Head of caudate nucleus (tissue), 42 donors: ENCODE data around the gene CCDC71L.

Source experiments
- DNase-seq, 42 donors: peaks; one replicate each; pipeline versions ENCODE4 v3.0.0 to v3.0.0-alpha.2; 2020 to 2021; ENCODE audit warnings: mixed read lengths in 7 of 42
- intact Hi-C: fragments of 100-400 bp; cut with DNase I; formaldehyde crosslinking; loops from one replicate; pipeline ENCODE4 v1.15.0; 2022

CCDC71L gene

DNA sequence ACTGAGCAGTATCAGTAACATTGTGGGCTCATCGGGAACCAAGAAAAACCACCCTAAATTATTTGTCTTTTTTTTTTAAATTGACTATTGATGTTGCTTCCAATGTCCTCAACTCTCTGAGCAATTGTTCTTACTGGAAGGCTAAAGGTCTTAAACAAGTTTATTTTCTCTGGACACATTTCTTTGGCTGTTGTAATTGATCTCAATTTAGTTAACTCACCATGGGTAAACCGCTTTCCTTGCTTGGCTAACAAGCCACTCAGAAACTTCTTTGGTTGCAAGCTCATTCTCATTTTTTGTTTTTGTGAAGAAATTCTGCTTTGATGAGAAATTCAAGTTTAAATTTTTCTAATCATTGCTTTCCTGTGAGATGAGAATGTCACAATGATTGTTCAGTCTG lies 25.5 kb downstream of the CCDC71L start:
- intact Hi-C loops = no loop called here
- DNase-seq = no peak

DNA sequence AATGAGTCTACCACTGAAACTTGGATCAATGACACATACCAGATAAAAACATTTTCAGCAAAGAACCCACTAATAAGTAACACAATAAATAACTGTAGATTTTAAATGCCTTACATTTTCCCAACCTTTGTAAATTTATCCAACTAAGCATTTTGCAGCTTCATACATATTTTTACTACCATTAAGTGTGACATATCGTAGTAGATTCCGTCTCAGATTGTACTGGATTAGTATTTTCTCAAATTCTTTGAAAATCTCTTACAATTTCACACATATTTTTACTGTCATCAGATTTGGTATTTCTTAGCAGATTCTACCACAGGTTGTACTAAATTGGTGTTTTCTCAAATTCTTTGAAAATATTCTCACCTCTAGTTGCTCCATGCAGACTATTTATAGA lies 26.0 kb downstream of the CCDC71L start:
- no peak for DNase-seq
- intact Hi-C loops = no loop called here

DNA sequence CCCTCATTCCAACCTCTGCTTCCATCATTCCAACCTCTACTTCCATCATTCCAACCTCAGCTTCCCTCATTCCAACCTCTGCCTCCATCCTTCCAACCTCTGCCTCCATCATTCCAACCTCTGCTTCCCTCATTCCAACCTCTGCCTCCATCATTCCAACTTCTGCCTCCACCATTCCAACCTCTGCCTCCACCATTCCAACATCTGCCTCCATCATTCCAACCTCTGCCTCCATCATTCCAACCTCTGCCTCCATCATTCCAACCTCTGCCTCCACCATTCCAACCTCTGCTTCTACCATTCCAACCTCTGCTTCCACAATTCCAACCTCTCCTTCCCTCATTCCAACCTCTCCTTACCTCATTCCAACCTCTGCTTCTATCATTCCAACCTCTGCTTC lies 30.3 kb downstream of the CCDC71L start:
- intact Hi-C loops = no loop called here
- DNase-seq = no peak

DNA sequence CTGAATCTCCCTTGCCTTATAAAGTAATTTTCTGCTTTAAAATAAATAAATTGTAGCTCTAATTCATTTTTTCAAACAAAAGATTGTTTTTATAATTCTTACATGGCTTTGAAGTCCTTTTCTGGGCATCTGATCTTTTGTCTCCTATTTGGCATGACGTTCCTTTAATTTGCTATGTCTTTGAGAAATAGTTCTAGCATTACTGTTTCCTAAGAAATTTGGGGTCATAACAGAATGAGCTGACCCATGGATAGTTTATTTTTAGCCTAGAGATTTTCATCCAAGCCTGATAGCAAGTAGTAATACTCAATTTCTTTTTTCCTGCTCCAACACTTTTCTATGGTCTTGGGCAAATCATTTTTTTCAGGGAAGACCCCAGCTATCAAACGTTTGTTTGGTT lies 31.4 kb downstream of the CCDC71L start:
- intact Hi-C loops = no loop called here

DNA sequence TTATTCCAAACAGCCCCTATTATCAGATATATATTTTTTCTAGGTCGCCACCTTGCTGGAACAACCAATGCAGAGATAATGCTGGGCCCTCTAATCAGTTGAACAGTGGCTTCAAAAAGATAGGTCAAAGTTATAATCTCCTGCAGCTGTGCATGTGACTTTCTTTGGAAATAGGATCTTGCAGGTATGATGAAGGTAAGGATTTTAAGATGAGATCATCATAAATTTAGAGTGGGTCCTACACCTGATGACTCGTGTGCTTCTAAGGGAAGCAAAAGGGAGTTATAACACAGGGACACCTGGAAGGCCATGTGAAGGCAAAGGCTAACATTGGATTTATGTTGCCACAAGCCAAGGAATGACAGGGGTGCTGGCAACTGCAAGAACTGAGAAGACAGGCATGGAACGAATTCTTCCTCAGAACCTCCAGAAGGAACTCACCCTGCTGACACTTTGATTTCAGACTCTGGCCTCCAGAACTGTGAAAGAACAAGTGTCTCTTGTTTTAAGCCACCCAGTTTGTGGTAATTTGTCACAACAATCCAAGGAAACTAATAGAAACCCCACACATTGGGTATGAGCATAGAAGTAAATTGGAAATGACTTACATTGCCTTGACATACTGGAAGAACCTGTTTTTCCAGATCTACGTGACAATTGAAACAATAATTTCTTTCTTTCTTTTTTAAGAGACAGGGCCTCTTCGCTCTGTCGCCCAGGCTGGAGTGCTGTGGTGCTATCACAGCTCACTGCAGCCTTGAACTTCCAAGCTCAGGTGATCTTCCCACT lies 34.4 kb downstream of the CCDC71L start:
- DNase-seq = no peak

More for the DNA sequence above, 31.4 kb downstream of the CCDC71L start:
- DNase-seq = no peak

DNA sequence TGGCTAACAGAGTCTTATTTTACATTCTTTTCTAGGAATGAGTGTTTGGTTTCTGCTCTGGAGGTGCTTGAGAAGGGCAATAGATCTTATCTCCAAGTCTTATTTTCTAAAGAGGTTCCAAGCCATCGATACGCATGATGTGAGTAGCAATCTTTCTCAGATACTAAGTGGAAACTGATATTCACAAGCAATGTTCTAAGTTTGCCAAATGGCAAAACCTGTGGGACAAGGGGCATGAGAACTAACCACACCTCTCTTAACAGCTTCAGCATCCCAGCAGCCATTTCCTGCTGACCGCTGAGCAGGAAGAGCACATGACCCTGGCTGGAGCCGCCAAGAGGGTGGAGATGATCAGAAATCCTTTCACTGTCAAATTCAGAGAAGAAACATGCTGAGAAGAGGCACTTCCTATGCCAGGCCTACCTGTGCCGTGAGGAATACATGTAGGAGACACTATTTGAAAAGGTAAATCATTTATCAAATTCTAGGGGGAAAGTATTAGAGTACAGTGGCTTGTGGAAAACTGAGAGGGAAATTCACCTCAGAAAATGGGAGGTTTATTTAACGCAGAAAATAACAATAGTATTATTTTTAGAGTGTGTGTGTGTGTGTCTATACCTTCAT lies 35.2 kb downstream of the CCDC71L start:
- DNase-seq = no peak
- intact Hi-C loops = no loop called here

More for the DNA sequence above, 34.4 kb downstream of the CCDC71L start:
- intact Hi-C loops = no loop called here

DNA sequence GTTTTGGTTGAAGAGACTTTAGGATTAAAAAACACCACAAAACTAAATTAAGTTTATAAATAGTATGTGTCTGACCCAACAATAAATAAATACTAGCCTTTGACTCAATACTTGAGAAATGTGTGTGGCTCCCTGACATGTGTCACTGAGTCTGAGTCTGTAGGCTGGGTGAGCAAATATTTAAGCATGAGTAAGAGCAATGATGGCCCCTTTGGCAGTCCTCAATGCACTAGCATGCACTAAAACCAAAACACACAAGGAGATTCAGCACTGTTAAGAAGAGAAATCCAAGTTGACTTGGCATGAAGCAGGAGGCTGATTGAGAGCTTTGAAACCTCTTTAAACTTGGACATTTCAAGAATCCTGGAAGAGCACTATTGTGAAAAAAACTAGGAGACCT lies 37.1 kb downstream of the CCDC71L start:
- intact Hi-C loops = no loop called here
- no peak for DNase-seq

DNA sequence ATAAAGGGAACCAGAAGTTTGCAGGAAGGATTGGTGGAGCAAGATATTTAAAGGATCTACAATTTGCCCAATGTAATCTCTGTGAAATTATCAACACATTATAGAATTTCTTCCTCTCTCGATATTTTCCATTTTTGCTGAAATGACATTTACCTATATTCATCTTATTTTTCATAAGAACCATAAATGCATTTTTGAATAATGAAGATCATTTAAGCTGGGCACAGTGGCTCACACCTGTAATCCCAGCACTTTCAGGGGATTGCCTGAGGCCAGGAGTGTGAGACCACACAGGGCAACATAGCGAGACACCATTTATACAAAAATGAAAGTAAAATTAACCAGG lies 37.7 kb downstream of the CCDC71L start:
- intact Hi-C loops = no loop called here
- DNase-seq = no peak

DNA sequence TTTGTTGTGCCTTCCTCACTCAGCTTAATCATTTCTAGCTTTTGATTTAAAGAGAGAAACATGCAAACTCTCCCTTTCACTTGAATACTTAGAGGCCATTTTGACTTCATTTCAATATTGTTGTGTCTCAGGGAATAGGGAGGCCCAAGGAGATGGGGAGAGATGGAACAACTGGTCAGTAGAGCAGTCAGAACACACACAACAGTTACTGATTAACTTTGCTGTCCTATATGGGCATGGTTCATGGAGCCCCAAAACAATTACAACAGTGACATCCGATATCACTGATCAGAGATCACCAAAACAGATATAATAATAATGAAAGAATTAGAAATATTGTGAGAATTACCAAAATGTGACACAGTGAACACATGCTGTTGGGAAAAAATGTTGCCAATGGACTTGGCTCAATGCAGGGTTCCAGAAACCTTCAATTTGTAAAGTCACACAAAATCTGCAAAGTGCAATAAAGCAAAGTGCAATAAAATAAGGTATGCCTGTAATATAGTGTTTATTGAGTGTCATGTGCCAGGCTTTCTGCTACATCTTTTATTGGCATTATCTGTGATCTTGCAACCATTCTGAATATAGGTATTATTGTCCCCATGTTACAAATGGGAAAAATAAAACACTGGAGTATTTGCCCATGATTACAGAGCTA lies 38.2 kb downstream of the CCDC71L start:
- no peak for DNase-seq
- intact Hi-C loops = no loop called here

DNA sequence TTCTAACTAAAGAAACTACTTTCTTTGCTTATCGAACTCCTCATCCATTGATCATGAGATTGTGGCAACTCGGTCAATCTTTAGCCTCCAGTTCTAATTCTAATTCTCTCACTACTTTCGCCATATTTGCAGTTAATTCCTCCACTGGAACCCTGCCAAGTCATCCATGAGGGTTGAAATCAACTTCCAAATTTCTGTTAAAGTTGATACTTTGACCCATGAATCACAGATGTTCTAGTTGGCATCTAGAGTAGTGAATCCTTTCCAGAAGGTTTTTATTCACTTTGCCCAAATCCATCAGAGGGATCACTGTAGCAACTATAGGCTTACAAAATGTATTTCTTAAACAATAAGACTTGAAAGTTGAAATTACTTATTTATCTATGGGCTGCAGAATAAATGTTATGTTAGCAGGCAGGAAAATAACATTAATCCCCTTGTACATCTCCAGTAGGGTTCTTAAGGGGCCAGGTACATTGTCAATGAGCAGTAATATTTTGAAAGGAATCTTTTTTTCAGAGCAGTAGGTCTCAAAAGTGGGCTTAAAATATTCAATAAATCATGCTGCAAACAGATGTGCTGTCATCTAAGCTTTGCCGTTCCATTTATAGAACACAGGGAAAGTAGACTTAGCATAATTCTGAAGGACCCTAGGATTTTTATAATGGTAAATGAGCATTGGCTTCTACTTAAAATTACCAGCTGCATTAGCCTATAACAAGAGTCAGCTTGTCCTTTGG lies 39.4 kb downstream of the CCDC71L start:
- DNase-seq = no peak
- intact Hi-C loops = no loop called here

DNA sequence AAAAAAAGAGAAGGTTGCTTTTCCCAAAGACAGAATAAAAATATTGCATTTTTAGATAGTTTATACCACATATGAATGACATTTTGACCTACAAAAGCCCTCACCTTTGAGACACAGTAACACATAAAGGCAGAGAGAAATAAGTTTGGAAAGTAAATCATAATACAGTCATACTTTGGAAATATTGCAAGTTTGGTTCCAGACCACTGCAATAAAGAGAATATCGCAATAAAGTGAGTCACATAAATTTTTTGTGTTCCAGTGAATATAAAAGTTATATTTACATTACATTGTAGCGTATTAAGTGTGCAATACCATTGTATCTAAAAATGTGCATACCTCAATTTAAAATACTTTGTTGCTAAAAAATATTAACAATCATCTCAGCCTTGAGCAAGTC lies 40.3 kb downstream of the CCDC71L start:
- no peak for DNase-seq
- intact Hi-C loops = no loop called here

DNA sequence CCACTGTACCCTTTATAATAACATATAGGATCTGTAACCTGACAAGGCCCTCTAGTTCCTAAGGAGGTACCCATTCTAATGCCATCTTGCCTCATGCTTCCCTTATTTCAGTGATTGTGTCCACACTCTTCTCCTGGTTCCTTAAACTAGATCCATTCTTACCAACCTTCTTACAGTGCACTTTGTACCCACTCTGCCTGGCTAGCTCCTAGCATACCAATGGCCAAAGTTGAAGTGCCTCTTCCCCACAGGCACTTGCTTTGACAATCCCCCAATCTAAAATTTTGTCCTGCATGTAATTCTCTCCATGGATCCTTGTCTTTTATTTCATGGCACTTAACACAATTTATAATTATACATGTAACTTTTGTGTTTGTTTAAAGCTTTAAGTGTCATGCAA lies 40.9 kb downstream of the CCDC71L start:
- intact Hi-C loops = no loop called here
- DNase-seq = no peak

DNA sequence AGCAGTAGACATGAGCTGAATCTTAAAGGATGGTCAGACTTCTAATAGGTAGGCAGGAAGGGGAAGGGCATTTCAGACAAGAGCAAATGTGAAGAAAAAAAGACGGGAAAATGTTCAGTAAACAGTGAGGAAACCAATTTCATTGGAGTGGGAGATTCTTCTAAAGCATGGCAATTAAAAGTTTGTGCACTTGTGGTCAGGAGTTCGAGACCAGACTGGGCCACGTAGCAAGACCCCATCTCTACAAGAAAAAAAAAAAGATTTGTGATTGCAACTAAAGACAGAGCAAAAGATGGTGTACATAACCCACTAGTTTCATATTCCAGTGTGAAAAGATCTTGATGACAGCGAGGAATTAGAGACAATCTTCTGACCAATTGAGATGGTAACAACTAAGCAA lies 41.7 kb downstream of the CCDC71L start:
- intact Hi-C loops = no loop called here

DNA sequence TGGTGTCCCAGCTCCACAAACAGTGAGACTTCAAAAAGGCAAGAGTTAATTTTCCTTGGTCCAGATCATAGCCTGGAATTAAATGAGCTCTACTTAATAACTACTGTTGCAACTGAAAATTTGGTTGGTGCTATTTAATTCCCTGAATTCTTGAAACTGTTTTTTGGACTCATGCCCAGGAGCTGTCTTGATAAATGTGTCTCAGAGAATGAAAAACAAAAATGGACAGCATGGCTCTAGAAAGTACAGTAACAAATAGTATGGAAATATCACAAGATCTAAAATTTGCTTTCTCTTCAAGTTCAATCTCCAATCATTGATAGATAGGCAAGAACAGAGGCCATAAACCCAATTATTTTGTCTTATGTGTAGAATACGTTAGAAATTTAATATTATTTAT lies 42.5 kb downstream of the CCDC71L start:
- intact Hi-C loops = no loop called here
- no peak for DNase-seq

More for the DNA sequence above, 41.7 kb downstream of the CCDC71L start:
- no peak for DNase-seq

DNA sequence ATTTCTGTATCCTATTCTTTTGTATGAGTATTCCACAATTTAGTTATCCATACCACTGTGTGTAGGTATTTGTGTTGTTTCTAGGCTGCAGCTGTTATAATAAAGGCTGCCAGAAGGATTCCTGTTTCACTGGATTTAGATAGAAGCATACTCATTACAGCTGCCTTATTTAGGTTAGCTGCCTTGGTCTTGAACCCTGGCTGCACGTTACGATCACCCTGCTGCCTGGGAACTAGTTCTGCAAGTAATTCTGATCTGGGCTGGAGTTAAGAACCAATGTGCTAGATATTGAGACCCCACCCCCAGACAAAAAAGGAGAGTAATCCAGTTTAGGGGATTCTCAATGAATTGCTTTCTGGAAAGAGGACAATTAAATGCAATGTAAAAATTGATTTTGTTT lies 43.1 kb downstream of the CCDC71L start:
- DNase-seq = no peak
- intact Hi-C loops = no loop called here

DNA sequence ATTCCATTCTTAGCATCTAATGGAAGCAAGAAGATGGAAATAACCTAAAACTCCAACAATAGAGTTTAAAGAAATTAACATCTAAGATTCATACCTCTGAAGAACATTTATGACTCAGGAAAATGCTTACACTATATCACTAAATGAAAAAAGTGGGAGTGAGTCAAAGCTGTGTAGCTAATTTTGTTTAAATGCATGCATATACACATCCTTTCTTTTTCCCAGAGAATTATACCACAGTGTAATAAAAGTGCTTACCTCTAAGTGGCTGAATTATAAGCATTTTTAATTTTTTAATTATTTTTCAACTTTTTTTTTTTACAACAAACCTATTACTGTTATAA lies 44.3 kb downstream of the CCDC71L start:
- DNase-seq = no peak
- intact Hi-C loops = no loop called here

DNA sequence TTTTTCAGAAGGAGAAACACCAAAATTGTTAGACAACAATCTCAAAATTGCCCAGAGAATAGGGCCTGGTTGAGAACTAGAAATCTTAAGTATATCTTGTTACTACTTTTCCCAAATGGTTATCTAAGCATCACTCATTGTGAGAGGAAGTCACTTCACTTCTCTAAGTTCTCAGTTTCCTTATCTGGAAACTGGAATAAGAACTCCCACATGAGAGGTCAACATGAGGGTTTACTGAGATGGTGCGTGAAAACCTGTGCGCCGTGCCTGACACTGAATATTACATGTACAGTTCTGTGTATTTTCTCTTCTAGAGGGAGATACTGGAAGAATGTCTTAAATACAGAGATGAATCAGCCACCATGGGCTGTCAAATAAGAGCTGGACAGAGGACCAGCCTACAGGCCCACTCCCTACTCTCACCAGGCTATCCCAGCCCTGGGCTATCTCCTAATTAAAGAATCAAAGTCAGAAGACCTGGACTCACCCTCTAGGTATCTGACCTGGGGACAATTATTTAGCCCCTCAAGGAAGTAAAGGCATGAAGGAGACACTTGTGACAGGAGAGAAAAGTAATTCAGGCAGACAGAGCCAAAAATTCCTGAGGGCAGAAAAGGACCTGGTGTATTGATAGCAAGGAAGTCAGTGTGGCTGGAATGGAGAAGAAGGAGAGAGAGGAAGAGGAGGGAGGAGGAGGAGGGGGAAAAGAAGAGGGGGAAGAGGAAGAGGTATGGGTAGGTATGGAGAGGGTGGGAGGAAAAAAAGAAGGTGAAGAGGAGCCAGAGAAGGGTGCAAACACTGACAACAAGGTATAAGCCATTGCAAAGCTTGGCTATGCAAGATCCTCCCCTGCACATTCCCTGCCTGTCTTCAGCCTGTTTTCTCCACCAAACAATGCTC lies 44.9 kb downstream of the CCDC71L start:
- intact Hi-C loops = no loop called here
- no peak for DNase-seq

DNA sequence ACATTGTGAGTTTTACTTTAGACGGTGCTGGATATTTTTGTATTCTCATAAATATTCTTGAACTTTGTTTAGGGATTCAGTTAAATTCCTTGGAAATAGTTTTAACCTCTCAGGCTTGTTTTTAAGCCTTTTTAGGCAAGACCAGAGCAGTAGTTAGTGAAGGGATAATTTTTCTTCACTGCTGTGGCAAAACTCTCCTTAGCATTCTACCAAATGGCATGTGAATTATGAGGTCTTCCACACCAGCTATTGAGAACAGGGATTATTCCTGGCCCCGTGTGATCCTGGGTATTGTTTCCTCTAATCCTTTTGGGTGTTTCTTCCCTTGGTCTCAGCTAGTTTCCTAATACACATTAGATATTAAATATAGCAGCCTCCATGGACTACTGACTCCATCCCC lies 46.2 kb downstream of the CCDC71L start:
- DNase-seq = no peak
- intact Hi-C loops = no loop called here
